PC-3 (cell line): ENCODE results near the gene TMEM221. TPM values are rescaled to one million over a fixed set of nuclear protein-coding genes. Genes with fewer than 3 reads are reported as not detected.
A peak's percentile ranks its signal among the peaks of the same experiment; 100 is the strongest.

Source experiments
- ATAC-seq: fragments of 200-7000 bp; cut with Tn5 transposase; 2 replicates; pipeline ENCODE4 v1.9.1; 2020; ENCODE audit warnings: mild to moderate bottlenecking, moderate library complexity
- BruUV-seq: library from RNA; stranded (reverse); fragments of 400-500 nt; replicated peaks from 2 replicates; lab custom pipeline; 2021; lab: Mats Ljungman, UMichigan
- CTCF ChIA-PET: fragments of 300-600 bp; sonication (Branson Sonifier 250); formaldehyde crosslinking; loops from one replicate; lab custom pipeline; 2022; ENCODE audit warnings: antibody characterized with exemption; lab: Charles Lee
- POLR2A ChIA-PET: fragments of 300-600 bp; sonication (Branson Sonifier 250); formaldehyde crosslinking; loops from one replicate; lab custom pipeline; 2022; ENCODE audit warnings: antibody characterized with exemption; ENCODE audit not compliant: unreplicated experiment; lab: Charles Lee
- DNase-seq: peaks from one replicate; pipeline ENCODE4 v3.0.0-alpha.2; 2015
- H2AFZ ChIP-seq: fragments of 300-600 bp; sonication (generic); 2 replicates; pipeline ENCODE4 v1.6.0; 2016; ENCODE audit warnings: antibody characterized with exemption, low read length
- H3F3A ChIP-seq: fragments of 300-600 bp; sonication (generic); one replicate; pipeline ENCODE4 v1.6.0; 2017; ENCODE audit warnings: antibody characterized with exemption, low read length, control low read depth, mild to moderate bottlenecking; ENCODE audit not compliant: unreplicated experiment
- H3K27ac ChIP-seq: fragments of 300-600 bp; sonication (generic); 2 replicates; pipeline ENCODE4 v1.5.1; 2016; ENCODE audit warnings: mild to moderate bottlenecking, low read length
- H3K27me3 ChIP-seq: fragments of 300-600 bp; sonication (generic); 2 replicates; pipeline ENCODE4 v1.6.1; 2016; ENCODE audit warnings: low read length, mixed read lengths
- H3K36me3 ChIP-seq: fragments of 300-600 bp; sonication (generic); 2 replicates; pipeline ENCODE4 v1.6.1; 2016; ENCODE audit warnings: low read depth, mixed run types, low read length, mixed read lengths
- H3K4me1 ChIP-seq: fragments of 300-600 bp; sonication (generic); 2 replicates; pipeline ENCODE4 v1.5.1; 2016; ENCODE audit warnings: low read length; ENCODE audit not compliant: insufficient read depth
- H3K4me2 ChIP-seq: fragments of 300-600 bp; sonication (generic); 2 replicates; pipeline ENCODE4 v1.6.0; 2016; ENCODE audit warnings: low read length
- H3K4me3 ChIP-seq: fragments of 300-600 bp; sonication (generic); 2 replicates; pipeline ENCODE4 v1.5.1; 2016; ENCODE audit warnings: mild to moderate bottlenecking, low read length, mixed read lengths
- H3K79me2 ChIP-seq: fragments of 300-600 bp; sonication (generic); 2 replicates; pipeline ENCODE4 v1.6.1; 2017; ENCODE audit warnings: low read length, mixed read lengths
- H3K9ac ChIP-seq: fragments of 300-600 bp; sonication (generic); 2 replicates; pipeline ENCODE4 v1.6.0; 2016; ENCODE audit warnings: mild to moderate bottlenecking, low read length
- H3K9me2 ChIP-seq: fragments of 300-600 bp; sonication (generic); replicated peaks from 2 replicates; pipeline ENCODE4 v1.6.1; 2016; ENCODE audit warnings: mixed run types, low read length, mixed read lengths
- H3K9me3 ChIP-seq: fragments of 300-600 bp; sonication (generic); 2 replicates; pipeline ENCODE4 v1.6.1; 2016; ENCODE audit warnings: low read length, mixed read lengths
- H4K20me1 ChIP-seq: fragments of 300-600 bp; sonication (generic); 2 replicates; pipeline ENCODE4 v1.6.1; 2016; ENCODE audit warnings: low read length, mixed read lengths
- EZH2 ChIP-seq: fragments of 300-600 bp; sonication (generic); IDR thresholded peaks from one replicate; pipeline ENCODE4 v1.6.1; 2017; ENCODE audit warnings: antibody characterized with exemption, mild to moderate bottlenecking, low read length; ENCODE audit not compliant: unreplicated experiment
- EZH2phosphoT487 ChIP-seq: fragments of 300-600 bp; sonication (generic); IDR thresholded peaks from 2 replicates; pipeline ENCODE4 v1.6.1; 2018; ENCODE audit warnings: mild to moderate bottlenecking, antibody characterized with exemption, low read length, borderline replicate concordance
- intact Hi-C: fragments of 100-400 bp; cut with micrococcal nuclease; formaldehyde crosslinking; loops from 2 replicates; pipeline ENCODE4 v1.9.0; 2023
- total RNA-seq: library from RNA; depleted of rRNA; stranded (reverse); fragments of >200 nt; gene quantifications from 2 replicates; pipeline ENCODE4 v1.2.3, GENCODE V29; 2014
- TF ChIP-seq, protein P1 (sequence below): fragments of 300-600 bp; sonication (generic); conservative IDR thresholded peaks from 2 replicates; pipeline ENCODE4 v1.5.1; 2017; ENCODE audit warnings: antibody characterized with exemption, low read depth, mild to moderate bottlenecking, low read length

TMEM221 gene
- total RNA-seq, 1 experiment from 2014 or later: 3.0 TPM

DNA sequence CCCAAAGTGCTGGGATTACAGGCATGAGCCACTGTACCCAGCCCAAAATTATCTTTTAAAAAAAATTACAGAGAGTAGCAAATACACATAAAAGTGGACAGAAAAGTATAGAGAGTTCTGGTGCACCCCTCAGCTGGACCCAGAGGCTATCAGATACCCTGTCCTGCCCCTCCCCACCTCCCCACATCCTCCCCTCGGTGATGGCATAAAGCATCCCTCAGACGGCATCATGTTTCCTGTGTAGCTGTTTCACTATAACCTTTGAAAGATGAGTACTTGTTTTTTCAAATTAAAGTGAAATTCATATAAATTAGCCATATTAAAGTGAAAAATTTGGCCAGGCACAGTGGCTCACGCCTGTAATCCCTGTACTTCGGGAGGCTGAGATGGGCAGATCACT, 41.9 kb upstream of the TMEM221 start:
- Histone ChIP-seq H3K9me2 (no peaks in the 10 kb centered on the region), H3K27ac (no peak overlapping the region), H2AFZ (no peak overlapping the region), H3K27me3 (no peaks in the 10 kb centered on the region), H3K9me3 (no peaks in the 10 kb centered on the region), H3K9ac (no peak overlapping the region), H3F3A (no peaks in the 10 kb centered on the region), H3K4me3 (no peak overlapping the region), H3K4me1 (peaks cover 7% of the 10 kb centered on the region), H3K4me2 (no peak overlapping the region), H3K36me3 (no peaks in the 10 kb centered on the region), H3K79me2 (no peaks in the 10 kb centered on the region), H4K20me1 (no peaks in the 10 kb centered on the region)
- intact Hi-C loops: no loop called here
- ATAC-seq (no peak), DNase-seq (no peak)
- POLR2A ChIA-PET: no interaction called here
- TF ChIP-seq EZH2phosphoT487: no peak
- no peak for TF ChIP-seq EZH2
- TF ChIP-seq, protein P1, sequence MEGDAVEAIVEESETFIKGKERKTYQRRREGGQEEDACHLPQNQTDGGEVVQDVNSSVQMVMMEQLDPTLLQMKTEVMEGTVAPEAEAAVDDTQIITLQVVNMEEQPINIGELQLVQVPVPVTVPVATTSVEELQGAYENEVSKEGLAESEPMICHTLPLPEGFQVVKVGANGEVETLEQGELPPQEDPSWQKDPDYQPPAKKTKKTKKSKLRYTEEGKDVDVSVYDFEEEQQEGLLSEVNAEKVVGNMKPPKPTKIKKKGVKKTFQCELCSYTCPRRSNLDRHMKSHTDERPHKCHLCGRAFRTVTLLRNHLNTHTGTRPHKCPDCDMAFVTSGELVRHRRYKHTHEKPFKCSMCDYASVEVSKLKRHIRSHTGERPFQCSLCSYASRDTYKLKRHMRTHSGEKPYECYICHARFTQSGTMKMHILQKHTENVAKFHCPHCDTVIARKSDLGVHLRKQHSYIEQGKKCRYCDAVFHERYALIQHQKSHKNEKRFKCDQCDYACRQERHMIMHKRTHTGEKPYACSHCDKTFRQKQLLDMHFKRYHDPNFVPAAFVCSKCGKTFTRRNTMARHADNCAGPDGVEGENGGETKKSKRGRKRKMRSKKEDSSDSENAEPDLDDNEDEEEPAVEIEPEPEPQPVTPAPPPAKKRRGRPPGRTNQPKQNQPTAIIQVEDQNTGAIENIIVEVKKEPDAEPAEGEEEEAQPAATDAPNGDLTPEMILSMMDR: no peak
- CTCF ChIA-PET: no interaction called here
- BruUV-seq: no TSS peak

DNA sequence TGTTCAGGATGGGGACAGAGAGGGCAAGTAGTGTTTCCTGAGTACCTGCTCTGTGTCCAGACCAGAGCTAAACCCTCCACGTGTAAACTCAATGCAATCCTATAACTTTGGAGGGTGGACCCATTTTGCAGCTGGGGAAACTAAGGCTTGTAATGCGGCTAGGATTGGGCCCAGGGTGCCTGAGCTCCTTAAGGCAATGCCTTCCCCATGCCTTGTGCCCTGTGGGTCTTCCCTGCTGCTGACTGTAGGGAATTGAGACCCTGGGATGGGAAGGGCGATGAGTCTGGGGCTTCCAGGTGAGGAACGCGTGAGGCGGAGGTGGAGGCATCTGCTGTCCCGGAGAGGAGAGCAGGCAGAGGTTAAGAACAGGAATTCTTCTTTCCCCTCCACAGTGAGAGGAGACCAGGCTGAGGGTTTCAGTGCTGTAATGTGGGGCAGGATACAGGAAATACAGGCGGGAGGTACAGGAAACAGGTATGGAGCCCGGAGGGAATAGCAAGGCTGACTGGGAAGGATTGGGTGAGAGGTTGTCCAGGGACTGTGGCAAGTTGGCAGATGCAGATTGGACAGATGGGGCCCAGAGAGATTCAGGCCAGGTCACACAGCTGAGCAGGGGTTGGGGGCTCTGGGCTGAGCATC, 41.0 kb upstream of the TMEM221 start:
- no peaks in the 10 kb centered on the region for H3K9me3 ChIP-seq
- no peaks in the 10 kb centered on the region for H3K79me2 ChIP-seq
- ATAC-seq (no peak), DNase-seq (no peak)
- H3K27ac ChIP-seq: no peak overlapping the region
- CTCF ChIA-PET: interaction anchor here (0.6 kb wide), 1 partner anchor 370 kb away, joined by 10 read pairs; no protein-coding TSS in a partner anchor
- intact Hi-C loops: no loop called here
- no peak overlapping the region for H3K4me2 ChIP-seq
- H2AFZ ChIP-seq: no peak overlapping the region
- H3F3A ChIP-seq: no peaks in the 10 kb centered on the region
- no peaks in the 10 kb centered on the region for H3K9me2 ChIP-seq
- TF ChIP-seq, protein P1: peak; percentile 28
- TF ChIP-seq EZH2phosphoT487 (no peak), EZH2 (no peak)
- H4K20me1 ChIP-seq: no peaks in the 10 kb centered on the region
- no peak overlapping the region for H3K9ac ChIP-seq
- POLR2A ChIA-PET: no interaction called here
- no peak overlapping the region for H3K4me3 ChIP-seq
- no peaks in the 10 kb centered on the region for H3K36me3 ChIP-seq
- H3K27me3 ChIP-seq: no peaks in the 10 kb centered on the region
- peaks cover 7% of the 10 kb centered on the region for H3K4me1 ChIP-seq
- no TSS peak for BruUV-seq

DNA sequence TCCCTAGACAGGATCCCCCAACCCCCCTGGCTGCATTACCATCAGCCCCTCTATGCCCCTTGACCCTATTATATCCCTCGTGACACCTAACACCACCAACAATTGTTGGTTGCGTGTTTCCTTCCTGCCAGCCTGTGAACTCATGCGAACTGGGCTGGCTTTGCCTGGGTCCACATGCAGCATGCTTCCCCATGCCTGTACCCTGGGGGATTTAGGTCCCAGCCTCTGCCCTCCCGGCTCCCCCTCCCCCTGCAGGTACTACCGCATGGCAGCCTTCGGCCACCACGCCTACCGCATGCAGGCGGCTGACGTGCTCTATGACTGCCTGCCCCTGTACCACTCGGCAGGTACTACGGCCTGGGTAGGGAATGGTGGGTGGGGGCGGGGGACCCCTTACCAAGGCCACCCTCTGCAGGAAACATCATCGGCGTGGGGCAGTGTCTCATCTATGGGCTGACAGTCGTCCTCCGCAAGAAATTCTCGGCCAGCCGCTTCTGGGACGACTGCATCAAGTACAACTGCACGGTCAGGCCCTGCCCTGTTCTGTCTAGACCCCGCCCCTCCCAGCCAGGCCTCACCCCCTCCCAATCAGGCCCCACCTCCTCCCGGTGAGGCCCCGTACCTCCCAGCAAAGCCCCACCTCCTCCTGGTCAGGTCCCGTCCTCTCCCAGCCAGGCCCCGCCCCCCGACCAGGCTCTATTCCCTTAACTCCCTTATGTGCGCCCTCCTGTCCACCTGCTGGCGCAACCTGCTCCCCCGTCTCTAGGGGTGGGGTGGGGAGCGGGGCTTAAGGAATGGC, 40.3 kb upstream of the TMEM221 start:
- H2AFZ ChIP-seq: peak overlapping the region; percentile 73
- H3K9ac ChIP-seq: peak overlapping the region; percentile 60
- no peaks in the 10 kb centered on the region for H3F3A ChIP-seq
- peak overlapping the region; percentile 31; the same call in 1 of the 2 replicates for H3K27ac ChIP-seq
- H3K79me2 ChIP-seq: no peaks in the 10 kb centered on the region
- ChIA-PET CTCF (no interaction called here), POLR2A (no interaction called here)
- H3K4me3 ChIP-seq: peak overlapping the region; percentile 68
- intact Hi-C loops: no loop called here
- H3K4me1 ChIP-seq: peaks cover 7% of the 10 kb centered on the region
- DNase-seq: peak; percentile 92
- H3K27me3 ChIP-seq: no peaks in the 10 kb centered on the region
- no peaks in the 10 kb centered on the region for H3K9me2 ChIP-seq
- BruUV-seq: TSS peak; percentile 26
- TF ChIP-seq, protein P1: peak; percentile 62; the same call in 1 of the 2 replicates
- no peak for TF ChIP-seq EZH2
- ATAC-seq: peak; percentile 98
- peak overlapping the region; percentile 82 for H3K4me2 ChIP-seq
- no peaks in the 10 kb centered on the region for H3K36me3 ChIP-seq
- H3K9me3 ChIP-seq: no peaks in the 10 kb centered on the region
- no peaks in the 10 kb centered on the region for H4K20me1 ChIP-seq
